Tibial artery (tissue), 4 donors: ENCODE measurements around the gene SLC12A9.
"Not testable (repeated sequence)": the region's sequence is repeated elsewhere in the genome, so short reads cannot be mapped to it uniquely, and the experiment has no call there.

ENCODE experiments used
- DNase-seq, 2 donors: peaks; one replicate each; pipeline ENCODE4 v3.0.0-alpha.2; 2019
- H3K27ac ChIP-seq, 2 donors: fragments of 200-600 bp; sonication (generic) in 1 of 2; 1 replicate in 1 of 2; 2 replicates in 1 of 2; pipeline ENCODE4 v1.5.1; 2018 to 2019; ENCODE audit warnings: mild to moderate bottlenecking in 1 of 2
- H3K27me3 ChIP-seq, 2 donors: fragments of 200-600 bp; sonication (generic) in 1 of 2; one replicate each; pipeline versions ENCODE4 v1.5.1 to v1.6.0; 2016 to 2019
- H3K36me3 ChIP-seq, 3 donors: fragments of 200-600 bp; sonication (generic) in 2 of 3; one replicate each; pipeline ENCODE4 v1.5.1; 2016 to 2019; ENCODE audit warnings: mild to moderate bottlenecking in 2 of 3
- H3K4me1 ChIP-seq, 4 donors: fragments of 200-600 bp; sonication (generic) in 2 of 4; 1 replicate in 3 of 4; 2 replicates in 1 of 4; pipeline ENCODE4 v1.5.1; 2016 to 2019
- H3K4me3 ChIP-seq, 2 donors: fragments of 200-600 bp; sonication (generic) in 1 of 2; 1 replicate in 1 of 2; 2 replicates in 1 of 2; pipeline ENCODE4 v1.5.1; 2018 to 2019; ENCODE audit warnings: mild to moderate bottlenecking in 2 of 2
- H3K9me3 ChIP-seq, 3 donors: fragments of 200-600 bp; sonication (generic) in 1 of 3; one replicate each; pipeline ENCODE4 v1.5.1; 2016 to 2019
- CTCF ChIP-seq, 2 experiments: fragments of 200-600 bp in 1 of 2; fragments of 450-650 bp in 1 of 2; IDR thresholded peaks; one replicate each; pipeline ENCODE4 v1.5.1; 2017 to 2019; ENCODE audit warnings: antibody characterized with exemption in 2 of 2, mild to moderate bottlenecking in 1 of 2, moderate library complexity in 1 of 2
- intact Hi-C: fragments of 100-400 bp; cut with DNase I; formaldehyde crosslinking; loops from one replicate; pipeline ENCODE4 v1.15.0; 2023; ENCODE audit warnings: low total_unique reads

Gene SLC12A9

GRCh38 chr7:100808354-100808875, 44.1 kb upstream of the SLC12A9 start:
- Histone ChIP-seq H3K36me3 (peaks cover 0 to 85% (median 9%) of the 10 kb centered on the region in 3 donors), H3K4me3 (no peak overlapping the region), H3K9me3 (no peaks in the 10 kb centered on the region), H3K27ac (no peak overlapping the region), H3K4me1 (peaks cover 0 to 6% (median 5%) of the 10 kb centered on the region in 4 donors), H3K27me3 (peaks cover 0 to 3% of the 10 kb centered on the region in 2 donors)
- no peak for DNase-seq
- intact Hi-C loops, result no loop called here
- no peak for TF ChIP-seq CTCF (IDR thresholded peaks at IDR 0.05)

GRCh38 chr7:100811480-100811879, 41.0 kb upstream of the SLC12A9 start:
- Histone ChIP-seq H3K9me3 (no peaks in the 10 kb centered on the region), H3K4me3 (no peak overlapping the region), H3K27ac (no peak overlapping the region), H3K4me1 (no peaks in the 10 kb centered on the region), H3K36me3 (peaks cover 0 to 92% (median 10%) of the 10 kb centered on the region in 3 donors), H3K27me3 (no peaks in the 10 kb centered on the region)
- TF ChIP-seq CTCF (IDR thresholded peaks at IDR 0.05), result no peak
- intact Hi-C loops, result no loop called here
- DNase-seq, result no peak

GRCh38 chr7:100812729-100813128, 39.8 kb upstream of the SLC12A9 start:
- Histone ChIP-seq H3K36me3 (peaks cover 0 to 91% (median 6%) of the 10 kb centered on the region in 3 donors), H3K27me3 (no peaks in the 10 kb centered on the region), H3K9me3 (no peaks in the 10 kb centered on the region), H3K27ac (no peak overlapping the region), H3K4me1 (no peaks in the 10 kb centered on the region), H3K4me3 (no peak overlapping the region)
- DNase-seq, result no peak
- TF ChIP-seq CTCF (IDR thresholded peaks at IDR 0.05), result no peak
- intact Hi-C loops, result no loop called here

- H3K4me1 ChIP-seq, H3K27ac ChIP-seq, intact Hi-C loops, H3K4me3 ChIP-seq, H3K27me3 ChIP-seq, H3K9me3 ChIP-seq, DNase-seq: not testable (repeated sequence)
- peaks cover 0 to 83% (median 6%) of the 10 kb centered on the region in 3 donors for H3K36me3 ChIP-seq
Observed at GRCh38 chr7:100816515-100816914, 36.0 kb upstream of the SLC12A9 start.

- no peaks in the 10 kb centered on the region for H3K4me1 ChIP-seq
- H3K4me3 ChIP-seq, result no peak overlapping the region
- no peak for TF ChIP-seq CTCF (IDR thresholded peaks at IDR 0.05)
- no peaks in the 10 kb centered on the region for H3K9me3 ChIP-seq
- intact Hi-C loops, result no loop called here
- H3K36me3 ChIP-seq, result peaks cover 0 to 83% (median 10%) of the 10 kb centered on the region in 3 donors
- H3K27me3 ChIP-seq, result no peaks in the 10 kb centered on the region
- no peak overlapping the region for H3K27ac ChIP-seq
- DNase-seq, result no peak
Observed at GRCh38 chr7:100817097-100817496, 35.4 kb upstream of the SLC12A9 start.

GRCh38 chr7:100818366-100818765, 34.1 kb upstream of the SLC12A9 start:
- no peak for TF ChIP-seq CTCF (IDR thresholded peaks at IDR 0.05)
- peaks cover 0 to 83% (median 17%) of the 10 kb centered on the region in 3 donors for H3K36me3 ChIP-seq
- H3K9me3 ChIP-seq, result no peaks in the 10 kb centered on the region
- no peak for DNase-seq
- H3K27me3 ChIP-seq, result peaks cover 0 to 9% of the 10 kb centered on the region in 2 donors
- intact Hi-C loops, result no loop called here
- H3K4me3 ChIP-seq, result no peak overlapping the region
- H3K27ac ChIP-seq, result no peak overlapping the region
- no peaks in the 10 kb centered on the region for H3K4me1 ChIP-seq
